DOHH2 (cell line): ENCODE results near the gene CCNL2.

Experiments
- H3F3A ChIP-seq: fragments of 200-600 bp; sonication (generic), shearing (Covaris generic); 2 replicates; pipeline ENCODE4 v1.6.0; 2016; ENCODE audit warnings: antibody characterized with exemption, mild to moderate bottlenecking; ENCODE audit not compliant: control insufficient read depth, insufficient read depth
- H3K27ac ChIP-seq: fragments of 200-600 bp; sonication (generic); 2 replicates; pipeline ENCODE4 v1.5.1; 2014; ENCODE audit warnings: low read depth, mild to moderate bottlenecking, low read length, moderate library complexity
- H3K27me3 ChIP-seq: fragments of 200-600 bp; sonication (generic); 2 replicates; pipeline ENCODE4 v1.6.1; 2014; ENCODE audit warnings: mild to moderate bottlenecking, low read length, mixed read lengths; ENCODE audit not compliant: control insufficient read depth
- H3K36me3 ChIP-seq: fragments of 200-600 bp; sonication (generic); 2 replicates; pipeline ENCODE4 v1.6.1; 2014; ENCODE audit warnings: mild to moderate bottlenecking, low read length, moderate library complexity, mixed read lengths; ENCODE audit not compliant: control insufficient read depth
- H3K4me1 ChIP-seq: fragments of 200-600 bp; sonication (generic); 2 replicates; pipeline ENCODE4 v1.6.1; 2014; ENCODE audit warnings: mild to moderate bottlenecking, low read length, mixed read lengths; ENCODE audit not compliant: control insufficient read depth
- H3K4me2 ChIP-seq: fragments of 200-600 bp; sonication (generic); 2 replicates; pipeline ENCODE4 v1.6.0; 2014; ENCODE audit warnings: mild to moderate bottlenecking, low read length, moderate library complexity
- H3K4me3 ChIP-seq: fragments of 200-600 bp; sonication (generic); 2 replicates; pipeline ENCODE4 v1.5.1; 2014; ENCODE audit warnings: mild to moderate bottlenecking, low read length, mixed read lengths
- H3K79me2 ChIP-seq: fragments of 200-600 bp; sonication (generic); 2 replicates; pipeline ENCODE4 v1.6.1; 2014; ENCODE audit warnings: mild to moderate bottlenecking, low read length, mixed read lengths; ENCODE audit not compliant: control insufficient read depth
- H3K9me2 ChIP-seq: fragments of 200-600 bp; sonication (generic); replicated peaks from 2 replicates; pipeline ENCODE4 v1.6.1; 2014; ENCODE audit warnings: mild to moderate bottlenecking, low read length, mixed read lengths; ENCODE audit not compliant: control insufficient read depth
- H3K9me3 ChIP-seq: fragments of 200-600 bp; sonication (generic); 2 replicates; pipeline ENCODE4 v1.6.1; 2014; ENCODE audit warnings: antibody characterized with exemption, low read length, mixed read lengths; ENCODE audit not compliant: control insufficient read depth, insufficient read depth
- H4K20me1 ChIP-seq: fragments of 200-600 bp; sonication (generic); 2 replicates; pipeline ENCODE4 v1.6.0; 2014; ENCODE audit warnings: low read depth, mild to moderate bottlenecking, antibody characterized with exemption, low read length, moderate library complexity; ENCODE audit not compliant: control insufficient read depth, insufficient read depth
- CTCF ChIP-seq: fragments of 200-600 bp; sonication (generic); IDR thresholded peaks from one replicate; pipeline ENCODE4 v1.5.1; 2014; ENCODE audit warnings: antibody characterized with exemption, mild to moderate bottlenecking, low read depth, low read length; ENCODE audit not compliant: poor library complexity, severe bottlenecking
- EZH2phosphoT487 ChIP-seq: fragments of 200-600 bp; sonication (generic); IDR thresholded peaks from 2 replicates; pipeline ENCODE4 v1.6.1; 2017; ENCODE audit warnings: borderline replicate concordance, mild to moderate bottlenecking, antibody characterized with exemption, low read length, moderate library complexity, mixed read lengths

CCNL2 gene

GRCh38 chr1:1397839-1398523, 1.2 kb downstream of the CCNL2 start:
- Histone ChIP-seq H3K27me3 (no peaks in the 10 kb centered on the region), H3F3A (peaks cover 12% of the 10 kb centered on the region), H3K9me2 (no peaks in the 10 kb centered on the region), H4K20me1 (peaks cover 15% of the 10 kb centered on the region), H3K4me3 (peak overlapping the region; percentile 100), H3K4me2 (peak overlapping the region; percentile 88), H3K9me3 (no peaks in the 10 kb centered on the region), H3K79me2 (peaks cover 88% of the 10 kb centered on the region), H3K36me3 (peaks cover 90% of the 10 kb centered on the region), H3K4me1 (peaks cover 36% of the 10 kb centered on the region), H3K27ac (no peak overlapping the region)
- TF ChIP-seq CTCF (no peak), EZH2phosphoT487 (no peak)

GRCh38 chr1:1395166-1395565, 4.0 kb downstream of the CCNL2 start:
- Histone ChIP-seq H3K9me2 (no peaks in the 10 kb centered on the region), H3K4me2 (no peak overlapping the region), H3K9me3 (no peaks in the 10 kb centered on the region), H3K36me3 (peaks cover 90% of the 10 kb centered on the region), H3K27ac (no peak overlapping the region), H3K27me3 (no peaks in the 10 kb centered on the region), H3K79me2 (peaks cover 71% of the 10 kb centered on the region), H3K4me3 (no peak overlapping the region), H3K4me1 (peaks cover 14% of the 10 kb centered on the region), H4K20me1 (peaks cover 3% of the 10 kb centered on the region; the same call in 1 of the 2 replicates), H3F3A (no peaks in the 10 kb centered on the region)
- TF ChIP-seq EZH2phosphoT487 (no peak), CTCF (no peak)

GRCh38 chr1:1394116-1394515, 5.0 kb downstream of the CCNL2 start:
- Histone ChIP-seq H4K20me1 (peaks cover 3% of the 10 kb centered on the region; the same call in 1 of the 2 replicates), H3K27ac (no peak overlapping the region), H3K9me2 (no peaks in the 10 kb centered on the region), H3K4me1 (peaks cover 14% of the 10 kb centered on the region), H3K9me3 (no peaks in the 10 kb centered on the region), H3K4me2 (no peak overlapping the region), H3F3A (no peaks in the 10 kb centered on the region), H3K4me3 (no peak overlapping the region), H3K36me3 (peaks cover 93% of the 10 kb centered on the region), H3K27me3 (no peaks in the 10 kb centered on the region), H3K79me2 (peaks cover 66% of the 10 kb centered on the region)
- TF ChIP-seq CTCF (no peak), EZH2phosphoT487 (no peak)

DNA sequence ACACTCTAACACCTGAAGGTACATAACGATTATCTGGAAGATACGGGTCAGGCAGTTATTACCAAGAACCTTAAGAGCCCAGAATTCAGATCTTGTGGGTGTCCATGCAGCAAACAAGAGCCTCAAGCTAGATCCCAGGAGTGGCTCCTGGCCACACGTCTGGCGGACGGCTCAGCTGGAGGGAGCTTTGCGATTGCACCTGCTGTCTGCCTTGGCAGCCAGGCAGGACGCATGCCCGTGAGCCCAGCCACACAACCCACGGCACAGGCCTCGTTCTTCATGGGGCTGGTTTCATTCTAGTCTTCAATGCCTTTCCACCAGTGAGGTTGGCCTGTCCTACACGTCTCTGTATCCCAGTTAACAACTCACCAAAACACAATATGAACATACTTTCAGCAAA, 5.7 kb downstream of the CCNL2 start:
- no peaks in the 10 kb centered on the region for H3K27me3 ChIP-seq
- H3K4me1 ChIP-seq: peaks cover 14% of the 10 kb centered on the region
- H3K4me2 ChIP-seq: no peak overlapping the region
- peaks cover 3% of the 10 kb centered on the region; the same call in 1 of the 2 replicates for H4K20me1 ChIP-seq
- H3F3A ChIP-seq: no peaks in the 10 kb centered on the region
- no peaks in the 10 kb centered on the region for H3K9me3 ChIP-seq
- H3K36me3 ChIP-seq: peaks cover 91% of the 10 kb centered on the region
- no peaks in the 10 kb centered on the region for H3K9me2 ChIP-seq
- no peak for TF ChIP-seq EZH2phosphoT487
- TF ChIP-seq CTCF: no peak
- no peak overlapping the region for H3K4me3 ChIP-seq
- H3K27ac ChIP-seq: no peak overlapping the region
- peaks cover 59% of the 10 kb centered on the region for H3K79me2 ChIP-seq
